NCI-H345 treated with DMSO at 0.1 percent for 48 hours (cell line): ENCODE data around the gene OR4F17.
"Not testable (repeated sequence)": the region's sequence is repeated elsewhere in the genome, so short reads cannot be mapped to it uniquely, and the experiment has no call there.

Experiments
- DNase-seq: peaks from one replicate; lab custom pipeline; 2025; ENCODE audit not compliant: unreplicated experiment; lab: John Stamatoyannopoulos, UW

The OR4F17 gene, protein sequence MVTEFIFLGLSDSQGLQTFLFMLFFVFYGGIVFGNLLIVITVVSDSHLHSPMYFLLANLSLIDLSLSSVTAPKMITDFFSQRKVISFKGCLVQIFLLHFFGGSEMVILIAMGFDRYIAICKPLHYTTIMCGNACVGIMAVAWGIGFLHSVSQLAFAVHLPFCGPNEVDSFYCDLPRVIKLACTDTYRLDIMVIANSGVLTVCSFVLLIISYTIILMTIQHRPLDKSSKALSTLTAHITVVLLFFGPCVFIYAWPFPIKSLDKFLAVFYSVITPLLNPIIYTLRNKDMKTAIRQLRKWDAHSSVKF

DNA sequence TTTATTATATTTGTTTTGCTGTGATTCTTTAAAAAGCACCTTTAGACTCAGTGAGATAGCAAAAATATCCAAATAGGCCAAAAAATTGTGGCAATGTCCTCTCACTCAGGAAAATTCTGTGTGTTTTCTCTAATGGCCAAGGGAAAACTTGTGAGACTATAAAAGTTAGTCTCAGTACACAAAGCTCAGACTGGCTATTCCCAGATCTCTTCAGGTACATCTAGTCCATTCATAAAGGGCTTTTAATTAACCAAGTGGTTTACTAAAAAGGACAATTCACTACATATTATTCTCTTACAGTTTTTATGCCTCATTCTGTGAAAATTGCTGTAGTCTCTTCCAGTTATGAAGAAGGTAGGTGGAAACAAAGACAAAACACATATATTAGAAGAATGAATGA is at the start of gene OR4F17:
OR4F17 (plus strand) TSS at position 301 of the 400 bp plus-strand sequence. CDS start 3,575 bp downstream, outside the sequence.
- not testable (repeated sequence) for DNase-seq

DNA sequence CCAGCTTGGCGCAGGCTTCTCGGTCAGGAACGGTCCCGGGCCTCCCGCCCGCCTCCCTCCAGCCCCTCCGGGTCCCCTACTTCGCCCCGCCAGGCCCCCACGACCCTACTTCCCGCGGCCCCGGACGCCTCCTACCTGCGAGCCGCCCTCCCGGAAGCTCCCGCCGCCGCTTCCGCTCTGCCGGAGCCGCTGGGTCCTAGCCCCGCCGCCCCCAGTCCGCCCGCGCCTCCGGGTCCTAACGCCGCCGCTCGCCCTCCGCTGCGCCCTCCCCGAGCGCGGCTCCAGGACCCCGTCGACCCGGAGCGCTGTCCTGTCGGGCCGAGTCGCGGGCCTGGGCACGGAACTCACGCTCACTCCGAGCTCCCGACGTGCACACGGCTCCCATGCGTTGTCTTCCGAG is 36.1 kb upstream of the OR4F17 start:
- DNase-seq: not testable (repeated sequence)

DNA sequence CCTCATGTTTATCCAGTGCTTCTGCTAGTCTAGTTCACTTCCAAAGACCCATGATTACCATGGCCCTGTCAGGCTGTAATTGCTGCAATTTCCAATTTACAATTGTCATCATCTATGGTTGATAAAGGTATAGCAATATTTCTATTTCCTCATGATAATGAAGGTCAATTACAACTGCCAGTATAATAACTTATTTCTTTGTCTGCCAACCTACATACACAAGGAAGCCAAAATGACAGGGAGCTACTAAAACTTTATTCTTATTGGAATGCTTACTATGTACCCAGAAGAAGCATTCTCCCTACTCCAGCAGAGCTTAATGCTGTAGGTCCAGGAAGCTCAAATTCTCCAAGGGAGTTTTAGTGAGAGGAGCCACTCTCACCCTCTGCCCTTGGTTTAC is 24.0 kb upstream of the OR4F17 start:
- DNase-seq: not testable (repeated sequence)

GRCh38 chr19:83626-84025 is 23.3 kb upstream of the OR4F17 start:
- DNase-seq: not testable (repeated sequence)

GRCh38 chr19:90678-91077 is 16.2 kb upstream of the OR4F17 start:
- DNase-seq: not testable (repeated sequence)

- not testable (repeated sequence) for DNase-seq
Measured at GRCh38 chr19:94794-95193, 12.1 kb upstream of the OR4F17 start.

DNA sequence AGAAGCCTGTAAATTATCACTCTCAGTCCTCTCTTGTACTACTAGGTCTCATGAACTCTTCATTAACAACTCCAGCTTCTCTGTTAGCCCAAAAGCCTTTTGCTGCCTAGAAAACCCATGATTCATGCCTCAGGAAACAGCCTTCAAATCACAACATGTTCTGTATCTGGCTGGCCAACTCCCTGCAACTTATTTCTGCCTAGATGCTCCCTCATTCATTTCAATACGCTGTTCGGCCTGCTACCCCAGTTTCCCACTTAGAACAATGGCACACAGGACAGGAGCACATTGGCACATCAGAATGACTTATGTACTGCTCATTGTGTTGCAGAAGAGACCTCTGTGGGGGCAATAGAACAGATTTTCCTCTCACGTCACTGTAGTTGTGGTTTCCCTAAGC is 9.3 kb upstream of the OR4F17 start:
- DNase-seq: not testable (repeated sequence)

GRCh38 chr19:120443-121140 is 13.7 kb downstream of the OR4F17 start:
- DNase-seq: not testable (repeated sequence)
